H9 (cell line): ENCODE data around the gene NBEAL2. TPM values are rescaled to one million over a fixed set of nuclear protein-coding genes. Genes with fewer than 3 reads are reported as not detected.

ENCODE experiments used
- DNase-seq: peaks from one replicate; pipeline ENCODE4 v3.0.0-alpha.2; 2017
- H2AFZ ChIP-seq: one replicate; pipeline ENCODE4 v1.6.1; 2013; ENCODE audit warnings: mild to moderate bottlenecking, low read length, control low read depth, moderate library complexity
- H2AK5ac ChIP-seq: 2 replicates; pipeline ENCODE4 v1.6.1; 2013; ENCODE audit warnings: low read length, control low read depth, mixed read lengths; ENCODE audit not compliant: insufficient read length
- H2BK120ac ChIP-seq: one replicate; pipeline ENCODE4 v1.6.1; 2013; ENCODE audit warnings: low read depth, mild to moderate bottlenecking, low read length, control low read depth, inconsistent platforms; ENCODE audit not compliant: poor library complexity, severe bottlenecking
- H2BK12ac ChIP-seq: 2 replicates; pipeline ENCODE4 v1.6.1; 2013; ENCODE audit warnings: low read length, control low read depth, mixed read lengths, low read depth; ENCODE audit not compliant: insufficient read length
- H2BK15ac ChIP-seq: 2 replicates; pipeline ENCODE4 v1.6.1; 2013; ENCODE audit warnings: low read depth, low read length, control low read depth
- H2BK20ac ChIP-seq: one replicate; pipeline ENCODE4 v1.6.1; 2013; ENCODE audit warnings: low read depth, mild to moderate bottlenecking, low read length, control low read depth, inconsistent platforms; ENCODE audit not compliant: poor library complexity, severe bottlenecking
- H2BK5ac ChIP-seq: 2 replicates; pipeline ENCODE4 v1.6.1; 2013; ENCODE audit warnings: low read length, control low read depth, mixed read lengths; ENCODE audit not compliant: insufficient read length
- H3K14ac ChIP-seq: 2 replicates; pipeline ENCODE4 v1.6.1; 2013; ENCODE audit warnings: low read length, control low read depth; ENCODE audit not compliant: insufficient read depth
- H3K18ac ChIP-seq: 2 replicates; pipeline ENCODE4 v1.6.1; 2013; ENCODE audit warnings: low read depth, mild to moderate bottlenecking, mixed read lengths, low read length, control low read depth; ENCODE audit not compliant: insufficient read length
- H3K23ac ChIP-seq: 2 replicates; pipeline ENCODE4 v1.6.1; 2013; ENCODE audit warnings: low read length, control low read depth, mixed read lengths, low read depth; ENCODE audit not compliant: insufficient read length
- H3K23me2 ChIP-seq: 2 replicates; pipeline ENCODE4 v1.6.1; 2013; ENCODE audit warnings: low read depth, mild to moderate bottlenecking, mixed read lengths, low read length, control low read depth; ENCODE audit not compliant: insufficient read length, poor library complexity, severe bottlenecking
- H3K27ac ChIP-seq: 2 replicates; pipeline ENCODE4 v1.5.1; 2013; ENCODE audit warnings: low read length, control low read depth, mixed read lengths, low read depth; ENCODE audit not compliant: insufficient read length
- H3K27me3 ChIP-seq: 2 replicates; pipeline ENCODE4 v1.6.1; 2013; ENCODE audit warnings: low read length, control low read depth, inconsistent platforms; ENCODE audit not compliant: insufficient read depth
- H3K4ac ChIP-seq: 2 replicates; pipeline ENCODE4 v1.6.1; 2013; ENCODE audit warnings: low read depth, mild to moderate bottlenecking, control low read depth, inconsistent platforms, low read length, moderate library complexity
- H3K4me1 ChIP-seq: 2 replicates; pipeline ENCODE4 v1.6.1; 2013; ENCODE audit warnings: low read length, control low read depth, inconsistent platforms; ENCODE audit not compliant: insufficient read depth
- H3K4me2 ChIP-seq: 2 replicates; pipeline ENCODE4 v1.6.1; 2013; ENCODE audit warnings: low read length, control low read depth, mixed read lengths; ENCODE audit not compliant: insufficient read length, insufficient read depth
- H3K56ac ChIP-seq: 2 replicates; pipeline ENCODE4 v1.6.1; 2013; ENCODE audit warnings: low read depth, mild to moderate bottlenecking, mixed read lengths, low read length, control low read depth; ENCODE audit not compliant: insufficient read length
- H3K79me1 ChIP-seq: 2 replicates; pipeline ENCODE4 v1.6.1; 2013; ENCODE audit warnings: low read depth, mild to moderate bottlenecking, moderate library complexity, low read length, control low read depth, inconsistent platforms; ENCODE audit not compliant: insufficient read depth, poor library complexity, severe bottlenecking
- H3K79me2 ChIP-seq: 2 replicates; pipeline ENCODE4 v1.6.1; 2013; ENCODE audit warnings: low read length, control low read depth, inconsistent platforms; ENCODE audit not compliant: insufficient read depth
- H3K9ac ChIP-seq: 2 replicates; pipeline ENCODE4 v1.6.1; 2013; ENCODE audit warnings: low read length, control low read depth, mixed read lengths; ENCODE audit not compliant: insufficient read length; ENCODE audit errors: extremely low read depth
- H3K9me3 ChIP-seq: one replicate; pipeline ENCODE4 v1.6.1; 2013; ENCODE audit warnings: low read depth, low read length, inconsistent platforms; ENCODE audit not compliant: control insufficient read depth
- H3T11ph ChIP-seq: one replicate; pipeline ENCODE4 v1.6.1; 2013; ENCODE audit warnings: mild to moderate bottlenecking, low read length, control low read depth, inconsistent platforms
- H4K20me1 ChIP-seq: one replicate; pipeline ENCODE4 v1.6.1; 2013; ENCODE audit not compliant: control insufficient read depth, insufficient read length, insufficient read depth
- H4K5ac ChIP-seq: 2 replicates; pipeline ENCODE4 v1.6.1; 2013; ENCODE audit warnings: low read depth, mild to moderate bottlenecking, mixed read lengths, low read length, control low read depth; ENCODE audit not compliant: insufficient read length
- H4K8ac ChIP-seq: replicated peaks from 2 replicates; pipeline ENCODE4 v1.6.1; 2013; ENCODE audit warnings: low read length, control low read depth, mixed read lengths, low read depth; ENCODE audit not compliant: insufficient read length
- H4K91ac ChIP-seq: 2 replicates; pipeline ENCODE4 v1.6.1; 2013; ENCODE audit warnings: low read depth, mild to moderate bottlenecking, moderate library complexity, mixed read lengths, low read length, control low read depth; ENCODE audit not compliant: insufficient read length
- H3K27ac Mint-ChIP-seq, 3 experiments: 2 replicates in 2 of 3; 3 replicates in 1 of 3; pipeline ENCODE4 v1.8.0; 2020 to 2021; ENCODE audit warnings: mixed read lengths in 3 of 3, mild to moderate bottlenecking in 1 of 3, moderate library complexity in 1 of 3
- H3K27me3 Mint-ChIP-seq: 2 replicates; pipeline ENCODE4 v1.8.0; 2021; ENCODE audit warnings: low read depth, mild to moderate bottlenecking, moderate library complexity, mixed read lengths
- H3K36me3 Mint-ChIP-seq, 3 experiments: 2 replicates in 2 of 3; 3 replicates in 1 of 3; pipeline ENCODE4 v1.8.0; 2020 to 2021; ENCODE audit warnings: low read depth in 3 of 3, mixed read lengths in 3 of 3; ENCODE audit not compliant: insufficient read depth in 1 of 3
- H3K4me1 Mint-ChIP-seq, 2 experiments: 2 replicates each; pipeline ENCODE4 v1.8.0; 2020; ENCODE audit warnings: mixed read lengths in 2 of 2
- H3K4me3 Mint-ChIP-seq, 2 experiments: 2 replicates in 1 of 2; 3 replicates in 1 of 2; pipeline ENCODE4 v1.8.0; 2020 to 2021; ENCODE audit warnings: mild to moderate bottlenecking in 2 of 2, mixed read lengths in 2 of 2, moderate library complexity in 1 of 2
- H3K9me3 Mint-ChIP-seq, 2 experiments: 2 replicates in 1 of 2; 3 replicates in 1 of 2; pipeline ENCODE4 v1.8.0; 2020; ENCODE audit warnings: mild to moderate bottlenecking in 2 of 2, mixed read lengths in 2 of 2, moderate library complexity in 1 of 2
- CTCF ChIP-seq: fragments of 200-600 bp; sonication (generic); conservative IDR thresholded peaks from 3 replicates; pipeline ENCODE4 v1.8.0; 2021; ENCODE audit warnings: antibody characterized with exemption, mild to moderate bottlenecking
- WGBS: extraction: QIAGEN DNeasy Blood & Tissue Kit; methylation state at CpG from one replicate; pipeline ENCODE4 v1.1.7; 2013; ENCODE audit warnings: missing lambda C conversion rate, low lambda C conversion rate, mixed read lengths; ENCODE audit not compliant: insufficient read length; ENCODE audit errors: extremely low coverage; 5-methylcytosine and 5-hydroxymethylcytosine counted together
- total RNA-seq: library from RNA; stranded (reverse); gene quantifications from 2 replicates; pipeline ENCODE4 v1.2.1, GENCODE V29; 2021

Gene NBEAL2
- total RNA-seq, 1 experiment from 2014 or later, result 52.1 TPM

- Histone ChIP-seq H3K79me1 (no peaks in the 10 kb centered on the region), H3K9ac (no peak overlapping the region), H2AFZ (no peak overlapping the region), H4K8ac (no peak overlapping the region), H4K5ac (no peak overlapping the region), H3K56ac (no peak overlapping the region), H4K91ac (no peak overlapping the region), H3K79me2 (no peaks in the 10 kb centered on the region), H3K18ac (no peak overlapping the region), H3K27ac (no peak overlapping the region), H3K4me1 (no peaks in the 10 kb centered on the region), H2BK20ac (no peak overlapping the region), H3K4me2 (no peak overlapping the region), H2AK5ac (no peak overlapping the region), H3K23ac (no peak overlapping the region), H2BK15ac (no peak overlapping the region), H4K20me1 (no peaks in the 10 kb centered on the region), H2BK12ac (no peak overlapping the region), H3K14ac (no peak overlapping the region), H3K4ac (no peak overlapping the region), H2BK120ac (no peak overlapping the region), H2BK5ac (no peak overlapping the region), H3K27me3 (no peaks in the 10 kb centered on the region), H3T11ph (no peak overlapping the region), H3K23me2 (no peaks in the 10 kb centered on the region), H3K9me3 (no peaks in the 10 kb centered on the region)
- no peak for DNase-seq
- no peaks in the 10 kb centered on the region for H3K27me3 Mint-ChIP-seq
- H3K36me3 Mint-ChIP-seq, result peaks cover 13 to 33% (median 28%) of the 10 kb centered on the region in 3 experiments; a peak in 6 of 7 replicates
- H3K4me3 Mint-ChIP-seq, result no peak overlapping the region
- no peak; the same call in 2 of the 3 replicates for TF ChIP-seq CTCF
- H3K9me3 Mint-ChIP-seq, result no peaks in the 10 kb centered on the region; a peak in 1 of 5 replicates
- peak overlapping the region in 1 of 3 experiments; percentile 85; a peak in 1 of 7 replicates for H3K27ac Mint-ChIP-seq
- no CpG with 5 or more reads among the region's 22 CpGs for WGBS
- peaks cover 5 to 8% of the 10 kb centered on the region in 2 experiments for H3K4me1 Mint-ChIP-seq
These were observed 19.5 kb downstream of the NBEAL2 start for GRCh38 chr3:46998852-46999515.
